ENCODE results near the gene NELFCD. TPM values are rescaled to one million over a fixed set of nuclear protein-coding genes. Genes with fewer than 3 reads are reported as not detected.
"Not testable (repeated sequence)": the region's sequence is repeated elsewhere in the genome, so short reads cannot be mapped to it uniquely, and the experiment has no call there.

Gene NELFCD
- total RNA-seq, 1 experiment from 2014 or later, result 88.2 TPM

GRCh38 chr20:58944610-58945009 is 36.4 kb upstream of the NELFCD start:
- no peaks in the 10 kb centered on the region for H3K27me3 ChIP-seq (ENCODE audit: insufficient read depth, low read length)
- ATAC-seq, result peak; percentile 47; the same call in 1 of the 2 replicates
- CTCF ChIA-PET, result no interaction called here
- no peak overlapping the region for H2AFZ ChIP-seq (ENCODE audit: low read depth, low read length, poor library complexity, severe bottlenecking)
- intact Hi-C loops (cut with micrococcal nuclease), result no loop called here
- no peaks in the 10 kb centered on the region for H3K36me3 ChIP-seq (ENCODE audit: control insufficient read depth in 1 of 2, insufficient read depth in 2 of 2, low read length in 2 of 2)
- H3K9me2 ChIP-seq (ENCODE audit: insufficient read depth), result no peaks in the 10 kb centered on the region
- RAD21 ChIA-PET (ENCODE audit: low non-redundant PET in 1 of 2, low total read pairs in 2 of 2, uncharacterized antibody in 2 of 2, unreplicated experiment in 2 of 2), result no interaction called here
- no peaks in the 10 kb centered on the region for H4K20me1 ChIP-seq (ENCODE audit: insufficient read depth)
- peaks cover 3 to 9% of the 10 kb centered on the region in 2 experiments for H3K4me1 ChIP-seq (ENCODE audit: control insufficient read depth in 1 of 2, insufficient read depth in 2 of 2, low read length in 2 of 2)
- no TSS peak for BruUV-seq (replicated peaks)
- H3K4me2 ChIP-seq (ENCODE audit: low read length), result peak overlapping the region; percentile 31
- no peak overlapping the region for H3K9ac ChIP-seq (ENCODE audit: low read length)
- TF ChIP-seq MAX (IDR thresholded peaks at IDR 0.05) (no peak), ZFX (IDR thresholded peaks at IDR 0.05) (no peak), ZBTB33 (IDR thresholded peaks at IDR 0.05; ENCODE audit: extremely low read depth, insufficient replicate concordance, low read length) (no peak)
- POLR2A ChIA-PET, result no interaction called here
- H3K9me3 ChIP-seq (ENCODE audit: control insufficient read depth in 1 of 2, insufficient read depth in 1 of 2, low read depth in 1 of 2, low read length in 2 of 2), result no peaks in the 10 kb centered on the region
- H3K79me2 ChIP-seq (ENCODE audit: insufficient read depth, low read length), result no peaks in the 10 kb centered on the region
- H3K4me3 ChIP-seq (replicated peaks in 1 of 2; ENCODE audit: low read depth in 1 of 2, low read length in 2 of 2), result no peak overlapping the region
- no peak for DNase-seq (ENCODE audit: low read depth, low spot score)
- no peak overlapping the region for H3K27ac ChIP-seq (ENCODE audit: low read depth, low read length)

GRCh38 chr20:58945965-58946631 is 35.0 kb upstream of the NELFCD start:
- POLR2A ChIA-PET, result no interaction called here

GRCh38 chr20:58947797-58948388 is 33.2 kb upstream of the NELFCD start:
- H3K4me2 ChIP-seq (ENCODE audit: low read length); H4K20me1 ChIP-seq (ENCODE audit: insufficient read depth); H3K27ac ChIP-seq (ENCODE audit: low read depth, low read length); H2AFZ ChIP-seq (ENCODE audit: low read depth, low read length, poor library complexity, severe bottlenecking); ATAC-seq; H3K36me3 ChIP-seq (ENCODE audit: control insufficient read depth in 1 of 2, insufficient read depth in 2 of 2, low read length in 2 of 2); POLR2A ChIA-PET; H3K9me3 ChIP-seq (ENCODE audit: control insufficient read depth in 1 of 2, insufficient read depth in 1 of 2, low read depth in 1 of 2, low read length in 2 of 2); BruUV-seq (replicated peaks); H3K79me2 ChIP-seq (ENCODE audit: insufficient read depth, low read length); H3K9ac ChIP-seq (ENCODE audit: low read length); CTCF ChIA-PET; RAD21 ChIA-PET (ENCODE audit: low non-redundant PET in 1 of 2, low total read pairs in 2 of 2, uncharacterized antibody in 2 of 2, unreplicated experiment in 2 of 2); DNase-seq (ENCODE audit: low read depth, low spot score); H3K4me1 ChIP-seq (ENCODE audit: control insufficient read depth in 1 of 2, insufficient read depth in 2 of 2, low read length in 2 of 2); H3K9me2 ChIP-seq (ENCODE audit: insufficient read depth); intact Hi-C loops (cut with micrococcal nuclease); H3K4me3 ChIP-seq (replicated peaks in 1 of 2; ENCODE audit: low read depth in 1 of 2, low read length in 2 of 2); H3K27me3 ChIP-seq (ENCODE audit: insufficient read depth, low read length): not testable (repeated sequence)

More at GRCh38 chr20:58945965-58946631, 35.0 kb upstream of the NELFCD start:
- CTCF ChIA-PET, result no interaction called here
- Histone ChIP-seq H3K4me3 (replicated peaks in 1 of 2; ENCODE audit: low read depth in 1 of 2, low read length in 2 of 2) (no peak overlapping the region), H3K79me2 (ENCODE audit: insufficient read depth, low read length) (no peaks in the 10 kb centered on the region), H3K9me3 (ENCODE audit: control insufficient read depth in 1 of 2, insufficient read depth in 1 of 2, low read depth in 1 of 2, low read length in 2 of 2) (no peaks in the 10 kb centered on the region), H3K4me2 (ENCODE audit: low read length) (no peak overlapping the region), H3K4me1 (ENCODE audit: control insufficient read depth in 1 of 2, insufficient read depth in 2 of 2, low read length in 2 of 2) (peaks cover 3 to 9% of the 10 kb centered on the region in 2 experiments), H2AFZ (ENCODE audit: low read depth, low read length, poor library complexity, severe bottlenecking) (no peak overlapping the region), H3K27ac (ENCODE audit: low read depth, low read length) (no peak overlapping the region), H3K36me3 (ENCODE audit: control insufficient read depth in 1 of 2, insufficient read depth in 2 of 2, low read length in 2 of 2) (no peaks in the 10 kb centered on the region), H3K9ac (ENCODE audit: low read length) (no peak overlapping the region), H4K20me1 (ENCODE audit: insufficient read depth) (no peaks in the 10 kb centered on the region), H3K9me2 (ENCODE audit: insufficient read depth) (no peaks in the 10 kb centered on the region), H3K27me3 (ENCODE audit: insufficient read depth, low read length) (no peaks in the 10 kb centered on the region)
- intact Hi-C loops (cut with micrococcal nuclease), result no loop called here
- BruUV-seq (replicated peaks), result no TSS peak
- no peak for TF ChIP-seq CEBPB (IDR thresholded peaks at IDR 0.05; ENCODE audit: low read depth)
- ATAC-seq (no peak), DNase-seq (ENCODE audit: low read depth, low spot score) (no peak)
- RAD21 ChIA-PET (ENCODE audit: low non-redundant PET in 1 of 2, low total read pairs in 2 of 2, uncharacterized antibody in 2 of 2, unreplicated experiment in 2 of 2), result interaction anchor here in 1 of 2 experiments (0.6 kb wide), 1 partner anchor 574 kb away, joined by 4 read pairs; no protein-coding TSS in a partner anchor
